Right lobe of liver (tissue), 6 donors: Measurements from ENCODE around the gene LORICRIN. TPM values are rescaled to one million over a fixed set of nuclear protein-coding genes. Genes with fewer than 3 reads are reported as not detected.
A peak's percentile ranks its signal among the peaks of the same experiment; 100 is the strongest.

Experiments used
- ATAC-seq, 4 donors: fragments of 200-7000 bp; cut with Tn5 transposase; one replicate each; pipeline ENCODE4 v1.9.1; 2020; ENCODE audit warnings: mild to moderate bottlenecking in 4 of 4, moderate library complexity in 4 of 4
- DNase-seq, 3 donors: peaks; one replicate each; pipeline ENCODE4 v3.0.0-alpha.2; 2020
- H3K27ac ChIP-seq, 3 donors: fragments of 200-600 bp; one replicate each; pipeline ENCODE4 v1.8.0; 2022
- H3K27me3 ChIP-seq, 2 donors: fragments of 200-600 bp; one replicate each; pipeline ENCODE4 v1.8.0; 2022
- H3K36me3 ChIP-seq, 4 donors: fragments of 200-600 bp; sonication (generic) in 1 of 4; one replicate each; pipeline versions ENCODE4 v1.5.1 to v1.8.0; 2017 to 2022; ENCODE audit warnings: control low read depth in 1 of 4
- H3K4me1 ChIP-seq, 4 donors: fragments of 200-600 bp; sonication (generic) in 1 of 4; one replicate each; pipeline versions ENCODE4 v1.5.1 to v1.8.0; 2017 to 2022; ENCODE audit warnings: control low read depth in 1 of 4
- H3K4me3 ChIP-seq, 3 donors: fragments of 200-600 bp; one replicate each; pipeline ENCODE4 v1.8.0; 2022
- H3K9me3 ChIP-seq, 4 donors: fragments of 200-600 bp; sonication (generic) in 1 of 4; one replicate each; pipeline versions ENCODE4 v1.5.1 to v1.8.0; 2017 to 2022; ENCODE audit warnings: control low read depth in 1 of 4
- POLR2A ChIP-seq: fragments of 450-650 bp; IDR thresholded peaks from one replicate; pipeline ENCODE4 v1.6.1; 2017; ENCODE audit warnings: antibody characterized with exemption, mild to moderate bottlenecking
- WGBS: methylation state at CpG from one replicate; pipeline ENCODE4 v1.1.6; 2018; ENCODE audit warnings: low coverage, low lambda C conversion rate; ENCODE audit not compliant: insufficient coverage; ENCODE audit errors: missing lambda C conversion rate; 5-methylcytosine and 5-hydroxymethylcytosine counted together
- intact Hi-C, 2 donors: fragments of 100-400 bp; cut with DNase I; formaldehyde crosslinking; loops; one replicate each; pipeline versions ENCODE4 v1.11.2 to v1.14.1; 2022
- total RNA-seq, 6 experiments: library from RNA; depleted of rRNA in 2 of 6; stranded (reverse); fragments of >200 nt in 2 of 6; fragmentation: NEBNext Ultra II Directional in 3 of 6; extraction: Animal tissue kit (Norgen Biotek cat#: 25700) in 3 of 6; gene quantifications; one replicate each; pipeline versions ENCODE4 v1.1.0 to v1.2.4, GENCODE V29; 2016 to 2023
- TF ChIP-seq, protein P1 (sequence below), 4 donors: fragments of 200-600 bp in 3 of 4; fragments of 450-650 bp in 1 of 4; IDR thresholded peaks; one replicate each; pipeline versions ENCODE4 v1.5.1 to v1.8.0; 2016 to 2022; ENCODE audit warnings: antibody characterized with exemption in 4 of 4, mild to moderate bottlenecking in 2 of 4
- donor health status: DM: no; HTN: yes; CAD: no.
- donor health status: DM: no; HTN: no; CAD: no.
- donor health status: DM: no; HTN: no; CAD: no.
- donor health status: DM: no; HTN: yes; CAD: no.
- donor health status: DM: no; HTN: yes; CAD: no.

Gene LORICRIN
- total RNA-seq, 6 experiments from 2014 or later: not detected

DNA sequence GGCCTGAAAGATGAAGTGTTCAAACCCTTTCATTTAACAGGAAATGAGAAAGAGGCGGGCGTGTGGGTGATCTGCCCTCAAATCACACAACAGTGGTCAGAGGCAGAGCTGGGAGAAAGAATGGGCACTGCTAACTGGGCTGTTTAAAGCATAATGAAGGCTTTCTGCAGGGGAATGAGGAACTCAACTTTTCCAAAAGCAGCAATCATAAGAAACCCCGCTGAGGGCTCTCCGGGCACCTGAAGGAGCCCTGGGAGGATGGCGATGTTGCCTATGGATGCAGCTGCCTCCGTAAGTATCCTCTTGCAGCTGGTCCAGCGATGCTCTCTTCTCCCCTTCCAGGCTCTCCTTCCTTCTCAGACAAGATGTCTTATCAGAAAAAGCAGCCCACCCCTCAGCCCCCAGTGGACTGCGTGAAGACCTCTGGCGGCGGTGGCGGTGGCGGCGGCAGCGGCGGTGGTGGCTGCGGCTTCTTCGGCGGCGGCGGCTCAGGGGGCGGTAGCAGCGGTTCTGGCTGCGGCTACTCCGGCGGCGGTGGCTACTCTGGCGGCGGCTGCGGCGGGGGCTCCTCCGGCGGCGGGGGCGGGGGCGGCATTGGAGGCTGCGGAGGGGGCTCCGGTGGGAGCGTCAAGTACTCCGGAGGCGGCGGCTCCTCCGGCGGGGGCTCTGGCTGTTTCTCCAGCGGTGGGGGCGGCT, 1.2 kb downstream of the LORICRIN start:
- DNase-seq: no peak
- Histone ChIP-seq H3K4me1 (peaks cover 0 to 4% (median 0%) of the 10 kb centered on the region in 4 donors), H3K4me3 (peak overlapping the region in 1 of 3 donors; percentile 36), H3K27me3 (peaks cover 0 to 18% of the 10 kb centered on the region in 2 donors), H3K36me3 (no peaks in the 10 kb centered on the region), H3K27ac (no peak overlapping the region), H3K9me3 (no peaks in the 10 kb centered on the region)
- intact Hi-C loops: no loop called here
- 17% methylated on average over 2 of the region's 45 CpGs for WGBS
- no peak for ATAC-seq
- no peak for TF ChIP-seq POLR2A
- TF ChIP-seq, protein P1, sequence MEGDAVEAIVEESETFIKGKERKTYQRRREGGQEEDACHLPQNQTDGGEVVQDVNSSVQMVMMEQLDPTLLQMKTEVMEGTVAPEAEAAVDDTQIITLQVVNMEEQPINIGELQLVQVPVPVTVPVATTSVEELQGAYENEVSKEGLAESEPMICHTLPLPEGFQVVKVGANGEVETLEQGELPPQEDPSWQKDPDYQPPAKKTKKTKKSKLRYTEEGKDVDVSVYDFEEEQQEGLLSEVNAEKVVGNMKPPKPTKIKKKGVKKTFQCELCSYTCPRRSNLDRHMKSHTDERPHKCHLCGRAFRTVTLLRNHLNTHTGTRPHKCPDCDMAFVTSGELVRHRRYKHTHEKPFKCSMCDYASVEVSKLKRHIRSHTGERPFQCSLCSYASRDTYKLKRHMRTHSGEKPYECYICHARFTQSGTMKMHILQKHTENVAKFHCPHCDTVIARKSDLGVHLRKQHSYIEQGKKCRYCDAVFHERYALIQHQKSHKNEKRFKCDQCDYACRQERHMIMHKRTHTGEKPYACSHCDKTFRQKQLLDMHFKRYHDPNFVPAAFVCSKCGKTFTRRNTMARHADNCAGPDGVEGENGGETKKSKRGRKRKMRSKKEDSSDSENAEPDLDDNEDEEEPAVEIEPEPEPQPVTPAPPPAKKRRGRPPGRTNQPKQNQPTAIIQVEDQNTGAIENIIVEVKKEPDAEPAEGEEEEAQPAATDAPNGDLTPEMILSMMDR (IDR thresholded peaks at IDR 0.05): no peak

DNA sequence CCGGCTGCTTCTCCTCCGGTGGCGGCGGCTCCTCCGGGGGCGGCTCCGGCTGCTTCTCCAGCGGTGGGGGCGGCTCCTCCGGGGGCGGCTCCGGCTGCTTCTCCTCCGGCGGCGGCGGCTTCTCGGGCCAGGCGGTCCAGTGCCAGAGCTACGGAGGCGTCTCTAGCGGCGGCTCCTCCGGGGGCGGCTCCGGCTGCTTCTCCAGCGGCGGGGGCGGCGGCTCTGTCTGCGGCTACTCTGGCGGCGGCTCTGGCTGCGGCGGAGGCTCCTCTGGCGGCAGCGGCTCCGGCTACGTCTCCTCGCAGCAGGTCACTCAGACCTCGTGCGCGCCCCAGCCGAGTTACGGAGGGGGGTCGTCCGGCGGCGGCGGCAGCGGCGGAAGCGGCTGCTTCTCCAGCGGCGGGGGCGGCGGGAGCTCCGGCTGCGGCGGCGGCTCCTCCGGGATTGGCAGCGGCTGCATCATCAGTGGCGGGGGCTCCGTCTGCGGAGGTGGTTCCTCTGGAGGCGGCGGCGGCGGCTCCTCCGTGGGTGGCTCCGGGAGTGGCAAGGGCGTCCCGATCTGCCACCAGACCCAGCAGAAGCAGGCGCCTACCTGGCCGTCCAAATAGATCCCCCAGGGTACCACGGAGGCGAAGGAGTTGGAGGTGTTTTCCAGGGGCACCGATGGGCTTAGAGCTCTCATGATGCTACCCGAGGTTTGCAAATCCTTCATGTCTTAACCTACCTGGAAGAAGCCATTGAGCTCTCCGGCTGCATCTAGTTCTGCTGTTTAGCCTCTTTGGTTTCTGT, 2.0 kb downstream of the LORICRIN start:
- peak in 3 of 4 donors; percentile 23 to 44 (median 27) for ATAC-seq
- intact Hi-C loops: no loop called here
- Histone ChIP-seq H3K27me3 (peaks cover 0 to 18% of the 10 kb centered on the region in 2 donors), H3K27ac (no peak overlapping the region), H3K4me3 (peak overlapping the region; percentile 16 to 36 (median 25)), H3K4me1 (peaks cover 0 to 4% (median 0%) of the 10 kb centered on the region in 4 donors), H3K9me3 (no peaks in the 10 kb centered on the region), H3K36me3 (no peaks in the 10 kb centered on the region)
- WGBS: 4% methylated on average over 3 of the region's 80 CpGs
- TF ChIP-seq POLR2A: no peak
- TF ChIP-seq, protein P1 (IDR thresholded peaks at IDR 0.05): no peak
- DNase-seq: peak in 1 of 3 donors; percentile 21

DNA sequence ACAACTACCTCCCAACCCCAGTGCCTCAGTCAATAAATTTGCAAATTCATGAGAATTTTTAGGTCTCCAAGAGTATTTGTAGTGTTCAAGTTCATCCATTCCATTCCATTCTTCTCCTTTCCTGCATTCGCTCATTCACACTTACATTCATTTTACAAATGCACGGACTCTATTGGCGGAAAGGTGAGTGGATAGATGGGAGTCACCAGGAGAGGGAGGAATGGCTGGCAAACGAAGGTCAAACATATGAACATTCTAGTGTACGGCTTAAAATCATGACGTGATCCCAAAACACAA, 2.5 kb downstream of the LORICRIN start:
- no peaks in the 10 kb centered on the region for H3K36me3 ChIP-seq
- intact Hi-C loops: no loop called here
- H3K27ac ChIP-seq: no peak overlapping the region
- H3K27me3 ChIP-seq: peaks cover 0 to 18% of the 10 kb centered on the region in 2 donors
- H3K4me3 ChIP-seq: no peak overlapping the region
- WGBS: 49% methylated on average over 6 of the region's 6 CpGs
- DNase-seq: no peak
- no peaks in the 10 kb centered on the region for H3K9me3 ChIP-seq
- H3K4me1 ChIP-seq: peaks cover 0 to 4% (median 0%) of the 10 kb centered on the region in 4 donors
- TF ChIP-seq, protein P1 (IDR thresholded peaks at IDR 0.05): no peak
- TF ChIP-seq POLR2A: no peak
- no peak for ATAC-seq

DNA sequence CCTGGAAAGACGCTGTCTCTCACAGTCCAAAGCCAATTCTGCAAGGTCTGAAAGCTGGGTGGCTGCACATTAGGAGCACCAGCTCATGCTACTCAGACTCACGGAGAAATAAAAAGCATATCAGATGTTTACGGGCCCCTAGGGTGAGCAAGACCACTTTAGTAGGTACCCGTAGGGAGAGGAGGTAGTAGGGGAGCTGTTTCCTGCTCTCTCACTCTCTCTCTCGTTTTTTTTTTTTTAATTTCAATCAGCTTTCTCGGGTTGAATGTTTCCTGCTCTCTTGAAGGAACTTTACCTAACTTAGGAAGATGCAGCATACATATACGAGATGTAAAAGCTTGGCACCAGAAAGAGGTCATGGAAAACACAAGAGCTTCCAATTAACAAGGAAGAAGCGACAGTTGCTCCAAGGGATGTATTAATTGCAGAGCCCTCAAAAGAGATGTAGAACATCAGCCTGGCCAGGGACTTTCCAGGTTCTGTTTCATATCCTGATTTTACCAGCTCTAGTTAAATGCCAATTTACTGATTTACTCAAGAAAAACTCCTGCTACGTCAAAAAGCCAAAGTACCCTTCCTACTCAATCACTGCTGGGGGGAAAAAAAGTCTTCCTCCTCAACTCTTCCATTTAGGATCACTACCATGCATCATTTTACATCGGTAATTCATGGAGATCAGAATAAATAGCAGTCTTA, 3.1 kb downstream of the LORICRIN start:
- Histone ChIP-seq H3K27ac (no peak overlapping the region), H3K4me1 (peaks cover 0 to 4% (median 0%) of the 10 kb centered on the region in 4 donors), H3K27me3 (peaks cover 0 to 18% of the 10 kb centered on the region in 2 donors), H3K4me3 (no peak overlapping the region), H3K9me3 (no peaks in the 10 kb centered on the region), H3K36me3 (no peaks in the 10 kb centered on the region)
- DNase-seq (no peak), ATAC-seq (no peak)
- intact Hi-C loops: no loop called here
- TF ChIP-seq, protein P1 (IDR thresholded peaks at IDR 0.05): no peak
- TF ChIP-seq POLR2A: no peak
- WGBS: 34% methylated on average over 10 of the region's 10 CpGs
